HepG2 (cell line): Measurements from ENCODE around the gene USP36. TPM values are rescaled to one million over a fixed set of nuclear protein-coding genes. Genes with fewer than 3 reads are reported as not detected.

Experiments
- BCLAF1 ChIP-seq: fragments of 450-650 bp; IDR thresholded peaks from 2 replicates; pipeline ENCODE4 v1.6.1; 2017; ENCODE audit warnings: mild to moderate bottlenecking
- CREB3 ChIP-seq: sonication (generic); formaldehyde crosslinking; IDR thresholded peaks from 2 replicates; pipeline ENCODE4 v1.5.0; 2020; ENCODE audit warnings: missing genetic modification reagents
- ELF4 ChIP-seq: sonication (generic); formaldehyde crosslinking; IDR thresholded peaks from 2 replicates; pipeline ENCODE4 v1.5.0; 2020; ENCODE audit warnings: missing genetic modification reagents, mild to moderate bottlenecking, moderate library complexity, borderline replicate concordance
- FOXP4 ChIP-seq: sonication (generic); formaldehyde crosslinking; IDR thresholded peaks from 2 replicates; pipeline ENCODE4 v1.4.0; 2020; ENCODE audit warnings: missing genetic modification reagents
- HOXD1 ChIP-seq: sonication (generic); formaldehyde crosslinking; IDR thresholded peaks from 2 replicates; pipeline ENCODE4 v1.5.0; 2020; ENCODE audit warnings: missing genetic modification reagents
- MED1 ChIP-seq: sonication (generic); formaldehyde crosslinking; IDR thresholded peaks from 2 replicates; pipeline ENCODE4 v1.4.0; 2020; ENCODE audit warnings: missing genetic modification reagents
- MIER3 ChIP-seq: IDR thresholded peaks from 2 replicates; pipeline ENCODE4 v1.6.1; 2016; ENCODE audit warnings: missing compliant biosample characterization, borderline replicate concordance
- SNRNP70 ChIP-seq: fragments of 200-400 bp; formaldehyde crosslinking; IDR thresholded peaks from 2 replicates; pipeline ENCODE4 v1.6.1; 2017; ENCODE audit warnings: mild to moderate bottlenecking, low read depth, low read length, moderate library complexity
- SRSF4 ChIP-seq: fragments of 200-400 bp; formaldehyde crosslinking; IDR thresholded peaks from one replicate; pipeline ENCODE4 v1.6.1; 2018; ENCODE audit warnings: mild to moderate bottlenecking, low read depth, low read length, moderate library complexity; ENCODE audit not compliant: poor library complexity, severe bottlenecking
- TAF1 ChIP-seq: sonication (generic); formaldehyde crosslinking; IDR thresholded peaks from 2 replicates; pipeline ENCODE4 v1.4.0; 2020; ENCODE audit warnings: missing genetic modification reagents
- TEAD3 ChIP-seq: optimal IDR thresholded peaks from 2 replicates; pipeline ENCODE3; 2016; ENCODE audit warnings: borderline replicate concordance
- ZBTB43 ChIP-seq: sonication (generic); formaldehyde crosslinking; conservative IDR thresholded peaks from 2 replicates; pipeline ENCODE4 v1.4.0; 2020; ENCODE audit warnings: missing genetic modification reagents
- ZFY ChIP-seq: sonication (generic); formaldehyde crosslinking; IDR thresholded peaks from 2 replicates; pipeline ENCODE4 v1.4.0; 2020; ENCODE audit warnings: missing genetic modification reagents
- ZNF296 ChIP-seq: sonication (generic); formaldehyde crosslinking; conservative IDR thresholded peaks from 2 replicates; pipeline ENCODE4 v1.5.0; 2020; ENCODE audit warnings: mild to moderate bottlenecking, missing genetic modification reagents
- ZNF430 ChIP-seq: sonication (generic); formaldehyde crosslinking; IDR thresholded peaks from 2 replicates; pipeline ENCODE4 v1.9.0; 2021; ENCODE audit warnings: mild to moderate bottlenecking, missing genetic modification reagents
- ZNF501 ChIP-seq: sonication (generic); formaldehyde crosslinking; IDR thresholded peaks from 2 replicates; pipeline ENCODE4 v1.5.1; 2020; ENCODE audit warnings: mild to moderate bottlenecking, moderate library complexity, missing genetic modification reagents
- polyA plus RNA-seq, 8 experiments: library from polyadenylated mRNA; depleted of rRNA in 3 of 8; stranded (reverse) in 7 of 8; unstranded in 1 of 8; fragments of >200 nt; fragmentation: Illumina TruSeq in 4 of 8; extraction: Trizol in 4 of 8; gene quantifications; 2 replicates each; pipeline versions ENCODE4 v1.2.1 to v1.2.3, GENCODE V29; 2011 to 2016; ENCODE audit warnings: low read depth in 4 of 8, missing spikeins in 1 of 8, mixed read lengths in 1 of 8; ENCODE audit not compliant: insufficient read depth in 1 of 8
- total RNA-seq, 5 experiments: library from RNA; depleted of rRNA; stranded (reverse); fragments of >200 nt; fragmentation: Illumina TruSeq; extraction: Trizol; gene quantifications; 2 replicates each; pipeline ENCODE4 v1.2.3, GENCODE V29; 2016; ENCODE audit warnings: low read depth in 1 of 5
- TF ChIP-seq, protein P1 (sequence below): sonication (generic); formaldehyde crosslinking; conservative IDR thresholded peaks from 2 replicates; pipeline ENCODE4 v1.8.1; 2023; ENCODE audit warnings: missing genetic modification reagents
- TF ChIP-seq, protein P2 (sequence below): sonication (generic); formaldehyde crosslinking; conservative IDR thresholded peaks from 2 replicates; pipeline ENCODE4 v1.5.0; 2020; ENCODE audit warnings: missing genetic modification reagents

USP36 gene
- total and polyA plus RNA-seq, 2 of the 13 experiments (the other 11 are each of a cell fraction or from before 2014, with no cell fraction given), result 29.6 to 45.9 TPM

DNA sequence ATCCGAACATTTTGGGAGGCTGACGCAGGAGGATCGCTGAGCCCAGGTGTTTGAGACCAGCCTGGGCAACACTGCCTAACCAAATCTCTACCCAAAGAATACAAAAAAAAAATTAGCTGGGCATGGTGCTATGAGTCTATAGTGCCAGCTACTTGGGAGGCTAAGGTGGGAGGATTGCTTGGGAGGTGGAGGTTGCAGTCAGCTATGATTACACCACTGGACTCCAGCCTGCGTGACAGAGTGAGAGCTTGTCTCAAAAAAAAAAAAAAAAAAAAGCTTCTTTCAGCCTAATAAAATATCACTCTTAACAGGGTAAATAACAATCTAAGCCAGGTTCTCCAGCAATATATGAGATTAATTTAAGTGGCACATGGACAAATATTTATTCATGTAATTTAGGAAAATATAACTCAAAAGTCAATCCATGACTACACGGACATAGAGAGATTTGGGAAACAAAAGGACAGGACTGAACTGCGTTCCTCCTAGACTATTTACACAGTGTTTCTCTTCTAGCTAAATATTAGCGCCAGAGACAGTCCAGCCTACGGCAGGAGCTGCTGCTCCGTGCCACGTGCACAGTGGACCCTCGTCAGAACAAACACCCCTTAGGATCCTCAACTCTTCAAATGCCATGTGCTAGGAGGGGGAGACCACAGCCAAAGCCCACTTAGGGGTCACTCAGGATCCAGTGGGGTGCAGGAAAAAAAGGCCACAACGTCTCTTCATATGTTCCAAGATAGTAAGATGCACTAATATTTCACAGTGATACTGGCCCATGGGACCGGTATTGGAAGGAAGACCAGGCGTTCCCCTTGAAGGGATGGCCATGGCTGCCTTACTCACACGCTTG is 8.7 kb downstream of the USP36 start (continued):
- no peak for TF ChIP-seq CREB3 (CRISPR knock-in tag)
- TF ChIP-seq TEAD3 (CRISPR knock-in tag), result peak; percentile 80
- no peak for TF ChIP-seq SNRNP70
- TF ChIP-seq ZNF430 (CRISPR knock-in tag), result peak; percentile 69; the same call in 1 of the 2 replicates
- TF ChIP-seq, protein P1, sequence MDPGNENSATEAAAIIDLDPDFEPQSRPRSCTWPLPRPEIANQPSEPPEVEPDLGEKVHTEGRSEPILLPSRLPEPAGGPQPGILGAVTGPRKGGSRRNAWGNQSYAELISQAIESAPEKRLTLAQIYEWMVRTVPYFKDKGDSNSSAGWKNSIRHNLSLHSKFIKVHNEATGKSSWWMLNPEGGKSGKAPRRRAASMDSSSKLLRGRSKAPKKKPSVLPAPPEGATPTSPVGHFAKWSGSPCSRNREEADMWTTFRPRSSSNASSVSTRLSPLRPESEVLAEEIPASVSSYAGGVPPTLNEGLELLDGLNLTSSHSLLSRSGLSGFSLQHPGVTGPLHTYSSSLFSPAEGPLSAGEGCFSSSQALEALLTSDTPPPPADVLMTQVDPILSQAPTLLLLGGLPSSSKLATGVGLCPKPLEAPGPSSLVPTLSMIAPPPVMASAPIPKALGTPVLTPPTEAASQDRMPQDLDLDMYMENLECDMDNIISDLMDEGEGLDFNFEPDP (CRISPR knock-in tag), result no peak
- peak; percentile 57; the same call in 1 of the 2 replicates for TF ChIP-seq ZNF501 (CRISPR knock-in tag)
- peak; percentile 68 for TF ChIP-seq MED1 (CRISPR knock-in tag)
- no peak for TF ChIP-seq TAF1
- TF ChIP-seq FOXP4, result peak; percentile 77
- TF ChIP-seq ZBTB43 (CRISPR knock-in tag), result no peak
- TF ChIP-seq ZFY (CRISPR knock-in tag), result peak; percentile 42
- 0 out of 2 replicates have a peak, but pooled peaks have one; percentile 22 for TF ChIP-seq MIER3 (CRISPR knock-in tag)
- no peak for TF ChIP-seq BCLAF1
- no peak for TF ChIP-seq SRSF4
- TF ChIP-seq, protein P2, sequence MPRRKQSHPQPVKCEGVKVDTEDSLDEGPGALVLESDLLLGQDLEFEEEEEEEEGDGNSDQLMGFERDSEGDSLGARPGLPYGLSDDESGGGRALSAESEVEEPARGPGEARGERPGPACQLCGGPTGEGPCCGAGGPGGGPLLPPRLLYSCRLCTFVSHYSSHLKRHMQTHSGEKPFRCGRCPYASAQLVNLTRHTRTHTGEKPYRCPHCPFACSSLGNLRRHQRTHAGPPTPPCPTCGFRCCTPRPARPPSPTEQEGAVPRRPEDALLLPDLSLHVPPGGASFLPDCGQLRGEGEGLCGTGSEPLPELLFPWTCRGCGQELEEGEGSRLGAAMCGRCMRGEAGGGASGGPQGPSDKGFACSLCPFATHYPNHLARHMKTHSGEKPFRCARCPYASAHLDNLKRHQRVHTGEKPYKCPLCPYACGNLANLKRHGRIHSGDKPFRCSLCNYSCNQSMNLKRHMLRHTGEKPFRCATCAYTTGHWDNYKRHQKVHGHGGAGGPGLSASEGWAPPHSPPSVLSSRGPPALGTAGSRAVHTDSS, result no peak
- TF ChIP-seq ELF4 (CRISPR knock-in tag), result no peak
- no peak for TF ChIP-seq ZNF296
- TF ChIP-seq HOXD1 (CRISPR knock-in tag), result no peak
